ENCODE data around the gene GRK6. TPM values are rescaled to one million over a fixed set of nuclear protein-coding genes. Genes with fewer than 3 reads are reported as not detected.
A peak's percentile ranks its signal among the peaks of the same experiment; 100 is the strongest.

GRK6 gene
- total and polyA plus RNA-seq, 9 of the 15 experiments (the other 6 are each of a cell fraction or from before 2014, with no cell fraction given): 0.63 to 122 (median 44.5) TPM

- TF ChIP-seq RREB1 (CRISPR knock-in tag; IDR thresholded peaks at IDR 0.05): peak; percentile 61; the same call in 1 of the 2 replicates
- TF ChIP-seq PHTF2 (CRISPR knock-in tag; IDR thresholded peaks at IDR 0.05): no peak
- TF ChIP-seq BCLAF1 (IDR thresholded peaks at IDR 0.05; ENCODE audit: borderline replicate concordance in 1 of 2, control insufficient read depth in 1 of 2, low read depth in 2 of 2, low read length in 1 of 2): 0 out of 4 replicates have a peak, but pooled peaks have one; percentile 26 to 68
- no peak for TF ChIP-seq USF1 (CRISPR knock-in tag; IDR thresholded peaks at IDR 0.05)
- TF ChIP-seq POLR3A (IDR thresholded peaks at IDR 0.05; ENCODE audit: borderline replicate concordance, extremely low read depth, insufficient read depth, insufficient read length): no peak
- TF ChIP-seq ZC3H4 (CRISPR knock-in tag; IDR thresholded peaks at IDR 0.05; ENCODE audit: borderline replicate concordance): no peak
- peak; percentile 80 for TF ChIP-seq JUND (IDR thresholded peaks at IDR 0.05; ENCODE audit: borderline replicate concordance, low read depth, low read length)
- peak; percentile 93 for TF ChIP-seq JUND (tag; IDR thresholded peaks at IDR 0.05; ENCODE audit: borderline replicate concordance, low read depth, low read length)
- TF ChIP-seq KDM5B (IDR thresholded peaks at IDR 0.05; ENCODE audit: insufficient replicate concordance, low read depth, low read length): peak; percentile 70
- peak; percentile 88 for TF ChIP-seq LARP7 (IDR thresholded peaks at IDR 0.05)
- no peak for TF ChIP-seq ZKSCAN1 (IDR thresholded peaks at IDR 0.05; ENCODE audit: low read depth, low read length)
- 0 out of 2 replicates have a peak, but pooled peaks have one; percentile 9 for TF ChIP-seq HBP1 (CRISPR knock-in tag; IDR thresholded peaks at IDR 0.05)
These were observed 47.3 kb upstream of the GRK6 start (continued) for GRCh38 chr5:177378884-177379883.

All from K562 (cell line).